H1 (cell line): Measurements from ENCODE around the gene SNED1. TPM values are rescaled to one million over a fixed set of nuclear protein-coding genes. Genes with fewer than 3 reads are reported as not detected.

Experiments
- BACH1 ChIP-seq: IDR thresholded peaks from 2 replicates; pipeline ENCODE4 v1.6.1; 2012; ENCODE audit warnings: low read length, improper control_type of control experiment
- BRCA1 ChIP-seq: IDR thresholded peaks from 2 replicates; pipeline ENCODE4 v1.6.1; 2012; ENCODE audit warnings: low read depth, low read length, improper control_type of control experiment
- CHD2 ChIP-seq: IDR thresholded peaks from 2 replicates; pipeline ENCODE4 v1.6.1; 2012; ENCODE audit warnings: low read length, improper control_type of control experiment
- KDM5A ChIP-seq: fragments of 200-600 bp; IDR thresholded peaks from 2 replicates; pipeline ENCODE4 v1.7.1; 2012; ENCODE audit warnings: mild to moderate bottlenecking, low read length, inconsistent platforms, mixed read lengths
- POLR2A ChIP-seq, 2 experiments: IDR thresholded peaks; 1 replicate in 1 of 2; 2 replicates in 1 of 2; pipeline ENCODE4 v1.6.1; 2011; ENCODE audit warnings: low read depth in 2 of 2, low read length in 2 of 2, mild to moderate bottlenecking in 2 of 2; ENCODE audit errors: control extremely low read depth in 1 of 2
- POLR2AphosphoS5 ChIP-seq: IDR thresholded peaks from 2 replicates; pipeline ENCODE4 v1.6.1; 2011; ENCODE audit warnings: low read depth, low read length
- RNF2 ChIP-seq: fragments of 200-900, 300-1000 bp; sonication (generic); IDR thresholded peaks from 2 replicates; pipeline ENCODE4 v1.7.1; 2016; ENCODE audit warnings: borderline replicate concordance, low read depth, mild to moderate bottlenecking, antibody characterized with exemption, low read length; ENCODE audit not compliant: poor library complexity, severe bottlenecking; ENCODE audit errors: missing control alignments
- SAP30 ChIP-seq: fragments of 300-600 bp; sonication (generic); IDR thresholded peaks from 2 replicates; pipeline ENCODE4 v1.7.1; 2012; ENCODE audit warnings: low read length, moderate library complexity, mild to moderate bottlenecking, inconsistent platforms; ENCODE audit not compliant: insufficient read depth, insufficient replicate concordance
- polyA plus RNA-seq, 7 experiments: library from polyadenylated mRNA; depleted of rRNA in 3 of 7; stranded (reverse) in 5 of 7; unstranded in 2 of 7; fragments of >200 nt in 5 of 7; fragments of 200-250 nt in 2 of 7; gene quantifications; 1 replicate in 5 of 7; 2 replicates in 1 of 7; 4 replicates in 1 of 7; pipeline versions ENCODE4 v1.2.1 to v1.2.3, GENCODE V29; 2011 to 2013; ENCODE audit warnings: missing spikeins in 2 of 7, mixed read lengths in 2 of 7
- total RNA-seq: library from RNA; stranded (reverse); fragmentation: NEBNext Ultra II Directional; extraction: Animal tissue kit (Norgen Biotek cat#: 25700); gene quantifications from 2 replicates; pipeline ENCODE4 v1.2.1, GENCODE V29; 2021

SNED1 gene
- total and polyA plus RNA-seq, 2 of the 8 experiments (the other 6 are each of a cell fraction or from before 2014, with no cell fraction given), result 1.9 TPM

- TF ChIP-seq SAP30 (no peak), CHD2 (no peak), POLR2AphosphoS5 (no peak), BRCA1 (no peak), POLR2A (IDR thresholded peaks at IDR 0.05; ENCODE audit: control extremely low read depth in 1 of 2, low read depth in 2 of 2, low read length in 2 of 2) (no peak), RNF2 (no peak), KDM5A (no peak), BACH1 (no peak)
These were observed 110.1 kb downstream of the SNED1 start (continued) for GRCh38 chr2:241108271-241109209.
